COLO668 (cell line): Measurements from ENCODE around the gene GPR62.

ENCODE experiments used
- DNase-seq: peaks from one replicate; lab custom pipeline; 2025; ENCODE audit not compliant: unreplicated experiment; lab: John Stamatoyannopoulos, UW

Gene GPR62

GRCh38 chr3:51937611-51938450, 17.4 kb upstream of the GPR62 start:
- DNase-seq: no peak

DNA sequence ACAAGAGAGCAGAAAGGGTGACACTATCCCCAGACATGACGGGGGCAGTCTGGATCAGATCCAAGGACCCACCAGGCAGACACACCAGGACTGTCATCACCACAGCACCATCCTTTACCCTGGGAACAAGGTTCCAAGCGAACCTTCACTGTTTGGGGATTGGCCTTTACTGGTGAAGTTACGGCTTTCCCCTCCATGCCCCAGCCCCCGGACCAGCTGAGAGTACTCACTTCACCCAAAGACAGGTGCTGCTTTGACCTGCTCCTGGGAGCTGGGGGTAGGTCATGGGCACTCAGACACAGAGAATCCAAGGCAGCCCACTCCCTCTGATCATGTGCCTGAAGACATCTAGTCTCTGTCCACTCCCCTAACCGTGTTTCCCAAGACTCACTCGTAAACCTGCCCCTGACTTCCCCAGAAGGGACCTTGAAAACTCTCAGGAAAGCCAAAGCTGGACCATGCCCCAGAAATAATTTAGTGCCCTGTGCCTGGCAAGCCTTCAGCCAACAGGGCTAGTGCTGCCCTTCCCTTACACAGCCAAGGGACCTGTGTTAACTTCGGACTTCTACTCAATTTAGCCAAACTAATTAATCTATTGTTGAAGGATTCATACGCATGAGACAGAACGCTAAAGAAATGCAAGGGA, 16.3 kb upstream of the GPR62 start:
- no peak for DNase-seq

- DNase-seq: no peak
Observed at GRCh38 chr3:51940648-51941462, 14.3 kb upstream of the GPR62 start.

- no peak for DNase-seq
Observed at GRCh38 chr3:51941463-51941797, 13.8 kb upstream of the GPR62 start.

DNA sequence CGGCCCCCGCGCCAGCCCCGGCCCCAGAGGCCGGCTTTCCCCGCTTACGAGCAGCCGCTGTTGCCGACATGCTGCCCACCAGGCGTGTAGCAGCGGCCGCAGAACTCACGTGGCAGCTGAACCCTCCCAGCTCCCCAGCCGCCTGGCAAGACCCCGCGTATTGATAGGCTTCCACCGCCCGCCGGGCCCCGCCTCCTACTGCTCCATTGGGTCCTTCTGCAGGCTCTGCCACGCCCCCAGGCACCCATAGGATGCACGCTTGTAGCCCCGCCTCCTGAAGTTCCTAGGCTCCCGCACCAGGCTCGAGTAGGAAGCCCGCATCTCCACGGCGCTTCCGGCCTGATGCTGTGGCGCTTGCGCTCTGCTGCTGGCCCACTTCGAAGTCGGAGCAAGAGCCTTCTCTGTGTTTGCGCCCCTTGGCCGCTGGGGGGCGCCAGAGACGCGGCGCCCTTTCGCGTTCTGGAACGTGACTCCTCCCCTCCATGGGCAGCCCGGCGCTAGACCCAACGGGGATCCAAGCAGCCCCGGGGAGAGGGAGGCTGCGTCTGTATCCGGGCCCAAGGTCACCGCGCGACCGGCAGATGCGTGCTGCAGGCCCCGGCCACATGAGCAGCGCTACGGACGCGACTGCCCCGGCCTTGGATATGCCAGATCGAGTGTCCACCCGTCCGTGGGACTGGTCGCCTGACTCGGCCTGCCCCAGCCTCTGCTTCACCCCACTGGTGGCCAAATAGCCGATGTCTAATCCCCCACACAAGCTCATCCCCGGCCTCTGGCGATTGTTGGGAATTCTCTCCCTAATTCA, 13.2 kb upstream of the GPR62 start, which contains the start of the genes PARP3 and RRP9:
PARP3 (plus strand) TSS at position 566 of the 805 bp plus-strand sequence. CDS start 993 bp downstream, outside the sequence.
RRP9 (minus strand) TSS at position 107 of the 805 bp plus-strand sequence; CDS start at position 70, 37 bp downstream.
- peak; percentile 99 for DNase-seq

- peak; percentile 29 for DNase-seq
Observed at GRCh38 chr3:51942603-51943450, 12.4 kb upstream of the GPR62 start.

DNA sequence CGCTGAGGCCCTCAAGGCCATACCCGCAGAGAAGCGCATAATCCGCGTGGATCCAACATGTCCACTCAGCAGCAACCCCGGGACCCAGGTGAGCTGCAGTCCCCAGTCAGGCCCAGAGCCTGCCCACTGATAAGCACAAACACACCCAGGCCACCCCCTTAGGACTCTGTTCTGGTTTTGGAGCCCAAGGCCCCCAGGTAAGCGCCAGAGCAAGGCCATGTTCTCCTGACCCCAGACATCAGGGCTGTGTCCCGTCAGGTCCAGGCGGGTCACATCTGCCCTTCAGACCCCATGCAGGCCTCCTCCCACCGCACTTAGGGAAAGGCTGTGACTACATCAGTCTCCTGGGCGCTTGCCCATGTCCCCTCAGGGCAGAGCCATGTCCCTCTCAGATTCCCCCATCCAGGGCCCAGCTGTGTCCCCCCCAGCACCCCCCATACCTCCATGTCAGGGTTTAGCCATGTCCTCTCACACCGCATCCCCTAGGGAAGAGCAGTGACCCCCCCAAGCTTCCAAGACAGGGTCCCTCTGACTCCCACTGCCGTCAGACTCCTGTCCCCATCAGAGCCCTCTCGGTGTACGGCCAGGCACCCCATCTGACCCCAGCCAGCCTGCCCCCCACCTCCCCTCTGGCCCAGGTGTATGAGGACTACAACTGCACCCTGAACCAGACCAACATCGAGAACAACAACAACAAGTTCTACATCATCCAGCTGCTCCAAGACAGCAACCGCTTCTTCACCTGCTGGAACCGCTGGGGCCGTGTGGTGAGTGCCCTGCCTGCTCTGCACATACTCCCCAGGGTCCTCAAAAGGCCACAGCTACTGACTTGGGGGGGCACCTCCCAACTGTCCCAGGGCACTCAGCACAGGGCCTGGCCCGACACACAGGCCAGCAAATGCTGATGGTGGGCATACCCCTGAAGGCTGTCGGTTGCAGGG, 11.5 kb upstream of the GPR62 start:
- no peak for DNase-seq

GRCh38 chr3:51944451-51945021, 10.6 kb upstream of the GPR62 start:
- DNase-seq: no peak

DNA sequence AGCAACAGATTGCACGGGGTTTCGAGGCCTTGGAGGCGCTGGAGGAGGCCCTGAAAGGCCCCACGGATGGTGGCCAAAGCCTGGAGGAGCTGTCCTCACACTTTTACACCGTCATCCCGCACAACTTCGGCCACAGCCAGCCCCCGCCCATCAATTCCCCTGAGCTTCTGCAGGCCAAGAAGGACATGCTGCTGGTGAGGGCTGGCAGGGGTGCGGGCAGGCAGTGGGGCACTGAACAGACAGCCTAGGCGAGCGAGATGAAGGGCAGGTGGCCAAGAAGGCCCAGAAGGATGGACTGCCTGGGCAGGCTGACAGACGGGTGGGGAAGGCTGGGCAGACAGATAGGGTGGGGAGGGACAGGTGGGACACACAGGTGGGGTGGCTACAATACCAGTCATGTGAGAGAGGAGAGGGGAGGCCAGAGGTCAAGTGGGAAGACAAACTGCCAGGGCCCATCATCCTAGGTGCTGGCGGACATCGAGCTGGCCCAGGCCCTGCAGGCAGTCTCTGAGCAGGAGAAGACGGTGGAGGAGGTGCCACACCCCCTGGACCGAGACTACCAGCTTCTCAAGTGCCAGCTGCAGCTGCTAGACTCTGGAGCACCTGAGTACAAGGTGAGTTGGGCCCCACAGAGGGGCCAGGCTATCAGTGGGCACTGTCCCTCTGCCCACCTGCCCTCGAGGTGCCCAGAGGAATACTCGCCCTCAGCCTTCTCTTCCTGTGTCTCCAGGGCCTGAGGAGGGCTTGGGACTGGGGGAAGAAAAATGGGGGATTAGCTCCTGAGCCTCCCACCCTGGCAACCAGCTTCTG, 9.9 kb upstream of the GPR62 start:
- DNase-seq: no peak

- no peak for DNase-seq
Observed at GRCh38 chr3:51945926-51946705, 9.1 kb upstream of the GPR62 start.

DNA sequence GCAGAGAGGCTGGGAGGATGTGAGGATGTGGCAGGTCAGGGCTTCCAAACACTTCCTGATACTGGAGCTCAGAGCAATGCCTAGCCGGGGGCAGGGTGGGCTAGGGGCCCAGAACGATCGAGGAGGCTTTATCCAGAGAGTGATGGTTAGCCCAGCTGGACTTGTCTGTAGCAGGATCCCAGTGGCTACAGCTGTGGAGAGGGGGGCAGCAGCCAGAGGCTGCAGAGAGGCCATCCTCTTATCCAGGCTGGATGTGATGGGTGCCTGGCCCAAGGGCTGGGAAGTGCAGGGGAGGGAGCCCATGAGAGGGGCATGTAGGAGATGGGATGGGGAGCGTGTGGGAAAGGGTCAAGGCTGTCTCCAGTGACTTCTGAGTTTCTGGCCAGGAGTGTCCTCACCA, 8.4 kb upstream of the GPR62 start:
- DNase-seq: no peak

DNA sequence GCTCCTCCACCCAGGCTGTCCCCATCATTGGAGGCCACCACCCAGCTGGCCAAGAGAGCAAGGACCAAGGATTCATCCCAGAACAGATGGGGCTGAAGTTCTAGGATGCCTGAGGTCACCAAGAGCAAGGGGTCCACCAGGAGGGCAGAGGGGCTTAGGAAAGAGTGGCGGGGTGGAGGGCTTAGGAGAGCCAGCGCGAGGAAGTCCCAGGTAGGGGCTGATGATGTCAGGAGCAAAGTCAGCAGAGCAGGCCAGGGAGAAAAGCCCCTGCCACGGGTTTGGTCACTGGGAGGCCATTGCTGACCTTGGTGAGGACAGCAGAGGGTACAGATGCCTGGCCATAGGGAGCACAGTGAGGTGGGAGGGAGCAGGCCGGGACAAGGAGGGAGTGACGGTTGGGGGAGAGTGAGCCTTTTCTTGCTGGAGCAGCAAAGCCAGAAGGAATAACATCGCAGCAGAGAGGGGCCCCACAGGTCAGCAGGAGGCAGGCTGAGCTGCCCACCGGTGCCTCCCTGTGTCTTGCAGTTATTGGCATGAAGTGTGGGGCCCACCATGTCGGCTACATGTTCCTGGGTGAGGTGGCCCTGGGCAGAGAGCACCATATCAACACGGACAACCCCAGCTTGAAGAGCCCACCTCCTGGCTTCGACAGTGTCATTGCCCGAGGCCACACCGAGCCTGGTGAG, 7.8 kb upstream of the GPR62 start:
- DNase-seq: no peak

DNA sequence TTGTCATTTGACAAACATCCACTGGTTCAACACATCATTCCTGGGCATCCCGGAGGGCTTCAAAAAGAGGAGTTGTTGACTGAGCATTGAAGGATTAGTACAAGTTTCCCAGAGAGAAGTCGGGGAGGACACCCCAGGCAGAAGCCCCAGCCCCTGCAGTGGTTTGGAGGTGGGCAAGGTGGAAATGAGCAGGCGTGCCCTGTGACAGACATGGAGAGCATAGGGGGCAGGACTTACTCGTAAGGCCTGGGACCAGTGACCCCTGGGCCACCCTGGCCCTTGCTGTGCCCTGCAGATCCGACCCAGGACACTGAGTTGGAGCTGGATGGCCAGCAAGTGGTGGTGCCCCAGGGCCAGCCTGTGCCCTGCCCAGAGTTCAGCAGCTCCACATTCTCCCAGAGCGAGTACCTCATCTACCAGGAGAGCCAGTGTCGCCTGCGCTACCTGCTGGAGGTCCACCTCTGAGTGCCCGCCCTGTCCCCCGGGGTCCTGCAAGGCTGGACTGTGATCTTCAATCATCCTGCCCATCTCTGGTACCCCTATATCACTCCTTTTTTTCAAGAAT, 7.1 kb upstream of the GPR62 start:
- no peak for DNase-seq

GRCh38 chr3:51949121-51949520, 6.1 kb upstream of the GPR62 start:
- DNase-seq: no peak

GRCh38 chr3:51950899-51951298, 4.3 kb upstream of the GPR62 start:
- no peak for DNase-seq

GRCh38 chr3:51953445-51953844, 1.7 kb upstream of the GPR62 start:
- peak; percentile 8 for DNase-seq
